HTR-8/SVneo (cell line): ENCODE results near the gene SRL.
"Not testable (repeated sequence)": the region's sequence is repeated elsewhere in the genome, so short reads cannot be mapped to it uniquely, and the experiment has no call there.

Experiments used
- DNase-seq: peaks from one replicate; pipeline ENCODE4 v3.0.0; 2011; ENCODE audit warnings: low spot score, mixed read lengths; ENCODE audit not compliant: insufficient read length
- FAIRE-seq: peaks from 2 replicates; lab custom pipeline; 2011; peaks lifted over from hg19 to GRCh38; lab: Jason Lieb, UNC

Gene SRL

GRCh38 chr16:4179020-4179419, 62.9 kb downstream of the SRL start:
- FAIRE-seq (no peak), DNase-seq (no peak)

GRCh38 chr16:4178468-4179010, 63.3 kb downstream of the SRL start:
- FAIRE-seq: no peak
- no peak for DNase-seq

- FAIRE-seq: peak; percentile 54
These were observed 64.9 kb downstream of the SRL start for GRCh38 chr16:4176906-4177417.

DNA sequence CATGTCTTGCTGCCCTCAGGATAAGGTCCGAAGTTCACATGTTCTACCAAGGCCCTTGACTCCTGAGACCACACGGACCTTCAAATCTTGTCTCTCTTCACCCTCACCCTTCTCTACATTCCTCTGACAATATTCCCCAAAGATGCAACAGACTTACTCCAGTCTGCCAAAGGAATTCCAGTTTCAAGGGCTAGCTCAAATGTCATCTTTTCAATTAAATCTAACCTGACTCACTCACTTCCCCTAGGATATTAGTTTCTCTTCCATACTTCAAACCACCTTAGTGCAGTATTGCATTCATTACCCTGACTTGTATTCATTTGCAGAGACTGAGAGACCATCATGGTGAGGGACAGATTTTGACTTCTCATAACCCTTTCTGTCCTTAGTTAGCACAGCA, 66.0 kb downstream of the SRL start:
- FAIRE-seq (no peak), DNase-seq (no peak)

More at GRCh38 chr16:4176906-4177417, 64.9 kb downstream of the SRL start:
- peak; percentile 62 for DNase-seq

GRCh38 chr16:4172070-4172469, 69.8 kb downstream of the SRL start:
- DNase-seq (no peak), FAIRE-seq (no peak)

DNA sequence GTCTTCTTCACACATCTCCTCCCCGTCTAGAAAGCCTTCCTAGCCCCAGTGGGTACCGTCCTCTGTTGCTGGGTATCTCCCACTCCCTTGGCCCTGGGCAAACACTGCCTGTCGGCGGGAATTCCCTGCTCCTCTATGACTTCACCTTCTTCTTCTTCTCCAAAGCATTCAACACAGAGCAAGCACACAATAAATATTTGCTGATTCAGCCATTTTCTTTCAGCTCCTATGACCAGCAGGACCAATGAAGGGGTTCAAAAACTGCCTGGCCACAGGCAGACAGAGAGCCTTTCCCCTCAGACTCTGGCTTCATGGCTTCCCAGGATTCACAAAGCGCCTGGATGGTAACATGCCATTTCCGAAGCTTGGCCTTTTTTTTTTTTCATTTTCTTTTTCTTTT, 72.5 kb downstream of the SRL start:
- FAIRE-seq: no peak
- no peak for DNase-seq

GRCh38 chr16:4166821-4167220, 75.1 kb downstream of the SRL start:
- no peak for FAIRE-seq

GRCh38 chr16:4160658-4161430, 81.0 kb downstream of the SRL start:
- FAIRE-seq: no peak
- DNase-seq: no peak

More at GRCh38 chr16:4166821-4167220, 75.1 kb downstream of the SRL start:
- DNase-seq: no peak

DNA sequence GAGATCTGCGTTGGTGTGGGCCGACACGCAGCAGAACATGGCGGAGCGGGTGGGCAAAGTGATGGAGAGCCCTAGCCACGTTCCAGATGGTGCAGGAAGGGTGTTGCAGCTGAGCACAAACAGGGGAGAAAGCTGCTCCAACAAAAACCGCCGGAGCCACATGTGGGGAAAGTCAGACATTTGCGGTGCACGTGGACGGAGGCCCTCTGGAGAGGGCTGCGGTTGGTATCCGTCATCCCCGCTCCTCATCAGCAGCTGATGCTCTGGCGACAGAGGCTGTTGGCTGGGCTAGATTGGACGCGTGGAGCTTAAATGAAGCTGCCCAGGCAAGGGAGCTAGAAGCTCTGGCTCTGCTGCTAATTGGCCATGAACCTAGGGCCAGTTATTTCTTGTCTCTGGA, 82.2 kb downstream of the SRL start:
- no peak for FAIRE-seq
- no peak for DNase-seq

DNA sequence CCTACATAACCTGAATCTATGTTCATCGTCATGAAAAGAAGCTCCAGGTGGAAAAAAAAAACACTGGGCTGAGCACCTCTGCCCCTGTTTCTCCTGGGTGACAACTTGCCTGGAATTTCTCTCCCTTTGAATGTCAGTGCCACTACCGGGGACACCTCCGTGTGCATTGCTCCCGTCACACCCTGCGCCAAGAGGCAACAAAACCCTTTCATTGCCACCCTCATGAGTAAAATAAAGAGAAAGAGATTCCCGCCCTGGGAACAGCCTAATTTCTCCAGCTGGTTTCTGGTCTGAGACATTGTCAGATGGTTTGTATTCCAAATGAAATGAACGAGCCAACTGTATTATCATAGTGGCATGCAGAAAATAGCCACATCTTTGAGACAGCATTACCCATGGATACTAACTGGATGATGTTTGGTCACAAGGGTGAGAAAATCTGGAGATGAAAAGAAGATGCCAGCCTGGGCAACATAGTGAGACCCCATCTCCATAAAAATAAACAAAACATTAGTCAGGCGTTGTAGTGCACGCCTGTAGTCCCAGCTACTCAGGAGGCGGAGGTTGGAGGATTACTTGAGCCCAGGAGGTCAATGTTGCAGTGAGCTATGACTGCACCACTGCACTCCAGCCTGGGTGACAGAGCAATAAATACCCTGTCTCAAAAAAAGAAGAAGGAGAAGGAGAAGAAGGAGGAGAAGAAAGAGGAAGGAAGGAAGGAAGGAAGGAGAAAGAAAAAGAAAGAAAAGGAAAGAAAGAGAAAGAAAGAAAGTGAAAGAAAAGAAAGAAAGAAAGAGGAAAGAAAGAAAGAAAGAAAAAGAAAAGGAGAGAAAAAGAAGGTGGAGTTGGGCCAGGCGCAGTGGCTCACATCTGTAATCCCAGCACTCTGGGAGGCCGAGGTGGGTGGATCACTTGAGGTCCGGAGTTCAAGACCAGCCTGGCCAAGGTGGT, 83.5 kb downstream of the SRL start:
- FAIRE-seq: no peak

GRCh38 chr16:4157376-4157825, 84.5 kb downstream of the SRL start:
- FAIRE-seq: no peak

More for the DNA sequence above, 83.5 kb downstream of the SRL start:
- no peak for DNase-seq

GRCh38 chr16:4156503-4156902, 85.4 kb downstream of the SRL start:
- not testable (repeated sequence) for FAIRE-seq, DNase-seq

More at GRCh38 chr16:4157376-4157825, 84.5 kb downstream of the SRL start:
- no peak for DNase-seq

DNA sequence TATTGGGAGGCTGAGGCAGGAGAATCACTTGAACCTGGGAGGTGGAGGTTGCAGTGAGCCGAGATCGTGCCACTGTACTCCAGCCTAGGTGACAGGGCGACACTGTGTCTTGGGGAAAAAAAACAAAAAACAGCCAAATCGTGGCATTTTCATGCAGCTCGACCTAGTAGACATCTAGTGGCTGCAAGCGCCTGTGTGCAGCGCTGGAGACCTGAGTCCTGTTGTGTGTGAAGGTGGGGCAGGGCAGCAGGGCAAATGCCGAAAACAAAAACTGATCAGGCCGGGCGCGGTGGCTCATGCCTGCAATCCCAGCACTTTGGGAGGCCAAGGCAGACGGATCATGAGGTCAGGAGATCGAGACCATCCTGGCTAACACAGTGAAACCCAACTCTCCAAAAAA, 88.5 kb downstream of the SRL start:
- DNase-seq, FAIRE-seq: not testable (repeated sequence)

DNA sequence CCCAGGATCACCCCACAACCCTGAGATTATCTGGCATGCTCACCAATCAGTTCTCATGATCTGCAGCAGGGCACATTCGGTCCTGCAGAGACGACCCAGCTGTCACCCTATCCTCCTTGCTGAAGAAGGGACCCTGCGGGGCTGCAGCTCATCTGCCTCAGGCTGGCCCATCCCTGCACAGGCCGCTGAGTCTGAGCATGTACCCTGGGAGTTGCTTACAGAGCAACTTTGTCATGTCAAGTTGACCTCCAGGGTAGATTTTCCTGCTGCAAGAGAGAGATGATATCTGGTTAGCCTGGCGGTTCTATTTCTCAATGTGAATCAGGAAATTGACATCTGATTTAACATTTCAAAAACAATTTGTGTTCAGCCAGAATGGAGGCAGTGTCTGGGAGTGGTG, 89.6 kb downstream of the SRL start:
- DNase-seq (no peak), FAIRE-seq (no peak)

DNA sequence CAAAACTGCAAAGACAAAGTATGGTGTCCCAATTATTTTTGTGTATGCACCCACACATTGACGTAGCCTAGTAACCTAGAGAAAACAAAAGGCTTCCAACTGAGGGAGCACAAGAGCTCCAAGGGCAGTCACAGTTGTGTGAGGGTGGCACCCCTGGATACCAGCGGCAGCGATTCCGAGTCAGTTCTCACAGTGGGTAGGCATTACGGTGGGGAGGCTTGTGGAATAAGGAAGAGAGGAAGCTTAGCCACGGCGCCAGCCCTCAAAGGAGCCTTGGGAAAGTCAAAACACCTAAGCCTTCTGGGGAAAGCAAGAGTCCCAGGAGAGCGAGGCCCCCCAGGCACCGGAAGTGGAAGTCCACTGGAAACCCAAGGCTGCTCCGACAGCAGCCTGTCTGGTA, 94.6 kb downstream of the SRL start:
- FAIRE-seq (no peak), DNase-seq (no peak)

GRCh38 chr16:4142268-4142667, 99.6 kb downstream of the SRL start:
- DNase-seq: no peak
- no peak for FAIRE-seq

GRCh38 chr16:4141604-4142003, 100.3 kb downstream of the SRL start:
- FAIRE-seq: no peak
- DNase-seq: no peak

DNA sequence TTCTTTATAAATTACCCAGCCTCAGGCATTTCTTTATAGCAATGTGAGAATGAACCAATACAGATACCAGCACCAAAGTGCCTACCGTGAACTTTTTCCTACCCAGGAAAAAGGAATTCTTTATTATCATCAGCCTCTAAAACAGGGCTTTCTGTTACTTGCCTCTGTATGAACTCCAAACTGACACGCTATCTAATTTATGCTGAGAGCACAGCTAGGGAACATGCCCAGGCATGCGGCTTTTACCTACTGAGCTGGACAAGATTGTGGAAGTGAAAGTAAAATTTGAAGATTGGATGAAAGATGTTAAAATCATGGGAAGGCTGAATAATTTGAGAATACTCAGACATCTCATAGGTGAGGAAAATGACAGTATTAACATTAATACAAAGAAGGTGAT, 101.2 kb downstream of the SRL start:
- DNase-seq: peak; percentile 62
- FAIRE-seq: no peak

DNA sequence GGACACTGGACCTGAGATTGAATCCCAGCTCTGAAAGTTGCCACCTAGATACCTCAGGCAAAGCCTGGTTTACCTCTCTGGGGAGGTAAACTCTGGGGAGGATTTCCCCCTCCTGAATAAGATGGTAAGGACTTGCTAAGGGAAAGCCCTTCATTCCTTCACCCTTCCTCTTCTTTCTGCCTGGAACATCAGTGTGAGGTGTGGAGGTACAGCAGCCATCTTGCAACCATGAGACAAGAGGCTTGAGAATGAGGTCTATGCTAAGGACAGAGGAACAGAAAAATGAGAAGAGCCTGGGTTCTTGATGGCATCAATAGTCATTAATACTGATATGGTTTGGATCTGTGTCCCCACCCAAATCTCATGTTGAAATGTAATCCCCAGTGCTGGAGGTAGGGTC, 101.9 kb downstream of the SRL start:
- FAIRE-seq (no peak), DNase-seq (no peak)
